ENCODE data around the gene PTGS1. TPM values are rescaled to one million over a fixed set of nuclear protein-coding genes. Genes with fewer than 3 reads are reported as not detected.
"Not testable (repeated sequence)": the region's sequence is repeated elsewhere in the genome, so short reads cannot be mapped to it uniquely, and the experiment has no call there.

PTGS1 gene
- total and polyA plus RNA-seq, 2 donors (not counting 1 experiment from before 2014, with no cell fraction given) = 9.5 to 15.3 TPM

DNA sequence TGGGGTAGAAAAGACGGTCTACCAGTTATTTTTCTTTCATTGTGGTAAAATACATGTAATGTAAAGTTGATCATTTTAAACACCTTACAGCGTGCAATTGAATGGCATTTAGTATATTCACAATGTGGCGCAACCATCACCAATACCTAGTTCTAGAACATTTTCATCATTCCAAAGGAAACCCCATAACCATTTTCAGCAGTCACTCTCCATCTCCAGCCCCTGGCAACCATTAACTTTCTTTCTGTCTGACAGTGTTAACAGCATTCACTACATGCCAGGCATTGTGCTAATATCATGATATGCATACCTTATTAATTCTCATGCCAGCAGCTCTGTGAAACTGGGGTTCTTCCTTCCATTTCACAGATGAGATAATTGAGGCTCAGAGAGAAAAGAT is 32.0 kb downstream of the PTGS1 start:
- Mint-ChIP-seq H3K4me3 (no peak overlapping the region), H3K9me3 (ENCODE audit: insufficient read depth) (no peaks in the 10 kb centered on the region), H3K4me1 (peaks cover 4% of the 10 kb centered on the region), H3K27me3 (peaks cover 4% of the 10 kb centered on the region), H3K27ac (no peak overlapping the region)
- no peaks in the 10 kb centered on the region for H3K36me3 ChIP-seq (replicated peaks in 1 of 2; ENCODE audit: control extremely low read depth in 1 of 2, control insufficient read depth in 1 of 2, extremely low read depth in 1 of 2, insufficient read depth in 2 of 2, low read length in 1 of 2)
- H3K4me2 ChIP-seq (replicated peaks; ENCODE audit: low read depth, low read length, poor library complexity, severe bottlenecking) = no peak overlapping the region
- H3K79me2 ChIP-seq (ENCODE audit: control insufficient read depth, insufficient read depth, low read length) = no peaks in the 10 kb centered on the region
- H3K9me3 ChIP-seq (ENCODE audit: control extremely low read depth in 1 of 3, control insufficient read depth in 2 of 3, insufficient read depth in 1 of 3, low read length in 2 of 3) = peaks cover 0 to 5% (median 0%) of the 10 kb centered on the region in 3 donors
- H3K4me3 ChIP-seq (ENCODE audit: control extremely low read depth in 1 of 5, extremely low read depth in 1 of 5, insufficient read depth in 1 of 5, low read depth in 2 of 5, low read length in 4 of 5) = no peak overlapping the region
- TF ChIP-seq, protein P1, sequence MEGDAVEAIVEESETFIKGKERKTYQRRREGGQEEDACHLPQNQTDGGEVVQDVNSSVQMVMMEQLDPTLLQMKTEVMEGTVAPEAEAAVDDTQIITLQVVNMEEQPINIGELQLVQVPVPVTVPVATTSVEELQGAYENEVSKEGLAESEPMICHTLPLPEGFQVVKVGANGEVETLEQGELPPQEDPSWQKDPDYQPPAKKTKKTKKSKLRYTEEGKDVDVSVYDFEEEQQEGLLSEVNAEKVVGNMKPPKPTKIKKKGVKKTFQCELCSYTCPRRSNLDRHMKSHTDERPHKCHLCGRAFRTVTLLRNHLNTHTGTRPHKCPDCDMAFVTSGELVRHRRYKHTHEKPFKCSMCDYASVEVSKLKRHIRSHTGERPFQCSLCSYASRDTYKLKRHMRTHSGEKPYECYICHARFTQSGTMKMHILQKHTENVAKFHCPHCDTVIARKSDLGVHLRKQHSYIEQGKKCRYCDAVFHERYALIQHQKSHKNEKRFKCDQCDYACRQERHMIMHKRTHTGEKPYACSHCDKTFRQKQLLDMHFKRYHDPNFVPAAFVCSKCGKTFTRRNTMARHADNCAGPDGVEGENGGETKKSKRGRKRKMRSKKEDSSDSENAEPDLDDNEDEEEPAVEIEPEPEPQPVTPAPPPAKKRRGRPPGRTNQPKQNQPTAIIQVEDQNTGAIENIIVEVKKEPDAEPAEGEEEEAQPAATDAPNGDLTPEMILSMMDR (IDR thresholded peaks at IDR 0.05) = no peak
- DNase-seq (no peak), ATAC-seq (ENCODE audit: low read depth) (no peak)
- no peaks in the 10 kb centered on the region for H3K4me1 ChIP-seq (ENCODE audit: control insufficient read depth in 2 of 2, insufficient read depth in 2 of 2, low read length in 2 of 2)
- intact Hi-C loops (cut with micrococcal nuclease) = no loop called here
- H3K9ac ChIP-seq (ENCODE audit: low read length) = no peak overlapping the region
- ChIA-PET POLR2A (no interaction called here), CTCF (no interaction called here)
- peaks cover 0 to 2% (median 0%) of the 10 kb centered on the region in 4 experiments for H3K27me3 ChIP-seq (replicated peaks in 1 of 4; ENCODE audit: control extremely low read depth in 1 of 4, control insufficient read depth in 3 of 4, insufficient read depth in 4 of 4, low read length in 3 of 4)
- WGBS (ENCODE audit: insufficient coverage) = 100% methylated on average over 1 of the region's 3 CpGs
- no peak overlapping the region for H2AFZ ChIP-seq (ENCODE audit: insufficient read depth, low read depth, low read length, poor library complexity, severe bottlenecking)
- no peak overlapping the region for H3K27ac ChIP-seq (ENCODE audit: low read length in 2 of 2)
- H4K20me1 ChIP-seq (ENCODE audit: control insufficient read depth, insufficient read depth, low read length, poor library complexity, severe bottlenecking) = no peaks in the 10 kb centered on the region

DNA sequence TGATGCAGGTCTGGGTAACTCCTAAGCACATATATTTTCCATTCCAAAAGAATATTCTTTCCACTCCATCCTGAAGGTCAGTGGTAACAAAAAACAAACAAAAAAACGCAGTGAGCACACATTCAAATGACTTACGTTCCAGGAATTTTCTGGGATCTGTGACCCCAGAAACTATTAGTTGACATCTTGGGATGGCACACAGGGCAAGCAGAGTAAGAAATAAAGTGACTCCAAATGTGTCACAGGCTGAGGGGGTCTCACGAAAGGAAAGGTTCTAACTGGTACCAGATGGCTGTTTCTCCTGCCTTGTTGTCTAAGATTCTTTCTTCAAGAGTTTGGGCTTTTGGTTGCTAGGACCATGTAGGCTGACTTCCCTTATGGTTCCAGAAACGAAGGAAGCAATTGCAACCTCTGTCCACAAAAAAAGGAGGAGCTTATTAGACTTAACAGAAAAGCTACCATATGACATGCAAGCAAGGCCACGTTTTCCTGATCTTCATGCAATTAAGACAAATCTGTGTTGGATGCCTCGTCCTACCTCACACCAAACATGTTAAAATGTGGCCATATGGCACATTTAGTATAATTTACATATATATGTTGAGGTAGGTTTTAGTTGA is 32.7 kb downstream of the PTGS1 start:
- intact Hi-C loops (cut with micrococcal nuclease) = no loop called here
- Mint-ChIP-seq H3K27ac (no peak overlapping the region), H3K27me3 (peaks cover 4% of the 10 kb centered on the region), H3K4me3 (no peak overlapping the region), H3K4me1 (peaks cover 4% of the 10 kb centered on the region), H3K9me3 (ENCODE audit: insufficient read depth) (no peaks in the 10 kb centered on the region)
- Histone ChIP-seq H3K79me2 (ENCODE audit: control insufficient read depth, insufficient read depth, low read length) (no peaks in the 10 kb centered on the region), H4K20me1 (ENCODE audit: control insufficient read depth, insufficient read depth, low read length, poor library complexity, severe bottlenecking) (no peaks in the 10 kb centered on the region), H3K4me2 (replicated peaks; ENCODE audit: low read depth, low read length, poor library complexity, severe bottlenecking) (no peak overlapping the region), H3K4me1 (ENCODE audit: control insufficient read depth in 2 of 2, insufficient read depth in 2 of 2, low read length in 2 of 2) (no peaks in the 10 kb centered on the region), H3K36me3 (replicated peaks in 1 of 2; ENCODE audit: control extremely low read depth in 1 of 2, control insufficient read depth in 1 of 2, extremely low read depth in 1 of 2, insufficient read depth in 2 of 2, low read length in 1 of 2) (no peaks in the 10 kb centered on the region), H3K4me3 (ENCODE audit: control extremely low read depth in 1 of 5, extremely low read depth in 1 of 5, insufficient read depth in 1 of 5, low read depth in 2 of 5, low read length in 4 of 5) (no peak overlapping the region), H3K9me3 (ENCODE audit: control extremely low read depth in 1 of 3, control insufficient read depth in 2 of 3, insufficient read depth in 1 of 3, low read length in 2 of 3) (peaks cover 0 to 5% (median 0%) of the 10 kb centered on the region in 3 donors), H3K9ac (ENCODE audit: low read length) (no peak overlapping the region), H3K27ac (ENCODE audit: low read length in 2 of 2) (no peak overlapping the region), H2AFZ (ENCODE audit: insufficient read depth, low read depth, low read length, poor library complexity, severe bottlenecking) (no peak overlapping the region), H3K27me3 (replicated peaks in 1 of 4; ENCODE audit: control extremely low read depth in 1 of 4, control insufficient read depth in 3 of 4, insufficient read depth in 4 of 4, low read length in 3 of 4) (peaks cover 0 to 2% (median 0%) of the 10 kb centered on the region in 4 experiments)
- DNase-seq (no peak), ATAC-seq (ENCODE audit: low read depth) (no peak)
- CTCF ChIA-PET = no interaction called here
- WGBS (ENCODE audit: insufficient coverage) = 90% methylated on average over 3 of the region's 6 CpGs
- TF ChIP-seq, protein P1 (IDR thresholded peaks at IDR 0.05) = no peak
- no peak for TF ChIP-seq EZH2 (IDR thresholded peaks at IDR 0.05; ENCODE audit: borderline replicate concordance, insufficient read depth, low read depth, low read length, poor library complexity, severe bottlenecking)
- POLR2A ChIA-PET = no interaction called here

DNA sequence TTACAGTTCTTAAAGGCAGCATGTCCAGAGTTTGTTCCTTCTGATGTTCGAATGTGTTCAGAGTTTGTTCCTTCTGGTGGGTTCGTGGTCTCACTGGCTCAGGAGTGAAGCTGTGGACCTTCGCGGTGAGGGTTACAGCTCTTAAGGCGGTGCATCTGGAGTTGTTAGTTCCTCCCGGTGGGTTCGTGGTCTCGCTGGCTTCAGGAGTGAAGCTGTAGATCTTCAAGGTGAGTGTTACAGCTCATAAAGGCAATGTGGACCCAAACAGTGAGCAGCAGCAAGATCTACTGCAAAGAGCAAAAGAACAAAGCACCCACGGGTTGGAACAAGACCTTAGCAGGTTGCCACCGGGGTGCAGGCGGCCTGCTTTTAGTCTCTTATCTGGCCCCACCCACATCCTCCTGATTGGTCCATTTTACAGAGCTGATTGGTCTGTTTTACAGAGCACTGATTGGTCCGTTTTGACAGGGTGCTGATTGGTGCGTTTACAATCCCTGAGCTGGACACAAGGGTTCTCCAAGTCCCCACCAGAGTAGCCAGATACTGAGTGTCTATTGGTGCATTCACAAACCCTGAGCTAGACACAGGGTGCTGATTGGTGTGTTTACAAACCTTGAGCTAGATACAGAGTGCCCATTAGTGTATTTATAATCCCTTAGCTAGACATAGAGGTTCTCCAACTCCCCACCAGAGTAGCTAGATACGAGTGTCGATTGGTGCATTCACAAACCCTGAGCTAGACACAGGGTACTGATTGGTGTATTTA is 34.7 kb downstream of the PTGS1 start:
- H3K9ac ChIP-seq (ENCODE audit: low read length); H3K9me3 ChIP-seq (ENCODE audit: control extremely low read depth in 1 of 3, control insufficient read depth in 2 of 3, insufficient read depth in 1 of 3, low read length in 2 of 3); H3K36me3 ChIP-seq (replicated peaks in 1 of 2; ENCODE audit: control extremely low read depth in 1 of 2, control insufficient read depth in 1 of 2, extremely low read depth in 1 of 2, insufficient read depth in 2 of 2, low read length in 1 of 2); POLR2A ChIA-PET; H3K4me1 ChIP-seq (ENCODE audit: control insufficient read depth in 2 of 2, insufficient read depth in 2 of 2, low read length in 2 of 2); H3K4me3 Mint-ChIP-seq; CTCF ChIA-PET; ATAC-seq (ENCODE audit: low read depth); intact Hi-C loops (cut with micrococcal nuclease); H3K4me1 Mint-ChIP-seq; H3K9me3 Mint-ChIP-seq (ENCODE audit: insufficient read depth); H4K20me1 ChIP-seq (ENCODE audit: control insufficient read depth, insufficient read depth, low read length, poor library complexity, severe bottlenecking); H3K4me2 ChIP-seq (replicated peaks; ENCODE audit: low read depth, low read length, poor library complexity, severe bottlenecking); H2AFZ ChIP-seq (ENCODE audit: insufficient read depth, low read depth, low read length, poor library complexity, severe bottlenecking); H3K27me3 Mint-ChIP-seq; H3K27ac ChIP-seq (ENCODE audit: low read length in 2 of 2); H3K27me3 ChIP-seq (replicated peaks in 1 of 4; ENCODE audit: control extremely low read depth in 1 of 4, control insufficient read depth in 3 of 4, insufficient read depth in 4 of 4, low read length in 3 of 4); DNase-seq; H3K79me2 ChIP-seq (ENCODE audit: control insufficient read depth, insufficient read depth, low read length); H3K4me3 ChIP-seq (ENCODE audit: control extremely low read depth in 1 of 5, extremely low read depth in 1 of 5, insufficient read depth in 1 of 5, low read depth in 2 of 5, low read length in 4 of 5): not testable (repeated sequence)
- 50% methylated on average over 11 of the region's 15 CpGs for WGBS (ENCODE audit: insufficient coverage)
- peak overlapping the region; percentile 17 for H3K27ac Mint-ChIP-seq
